GM10248 (cell line): ENCODE measurements around the gene DMWD.

Experiments
- CTCF ChIA-PET: fragments of 300-600 bp; sonication (Branson Sonifier 250); formaldehyde crosslinking; extraction: SDS; loops from one replicate; lab custom pipeline; 2021; ENCODE audit warnings: antibody characterized with exemption; lab: Yijun Ruan, JAX
- POLR2A ChIA-PET: fragments of 350-650 bp; sonication (Branson Sonifier 250); formaldehyde crosslinking; extraction: SDS; loops from one replicate; lab custom pipeline; 2020; ENCODE audit warnings: antibody characterized with exemption; lab: Yijun Ruan, JAX
- DNase-seq: peaks from one replicate; pipeline ENCODE4 v3.0.0; 2012; ENCODE audit errors: extremely low spot score
- CTCF ChIP-seq: IDR thresholded peaks from 2 replicates; pipeline ENCODE4 v1.5.1; 2012; ENCODE audit warnings: mild to moderate bottlenecking, low read depth; ENCODE audit errors: extremely low read depth, missing control alignments, control extremely low read depth

The DMWD gene

GRCh38 chr19:45826934-45827333 lies 34.3 kb upstream of the DMWD start:
- ChIA-PET POLR2A (no interaction called here), CTCF (interaction anchor here (1.1 to 6.6 kb wide), 4 partner anchors 10 to 37 kb away, joined by 3 to 63 read pairs (median 6); no protein-coding TSS in a partner anchor)
- no peak for TF ChIP-seq CTCF
- no peak for DNase-seq

- CTCF ChIA-PET, result interaction anchor here (1.1 to 6.6 kb wide), 6 partner anchors 9 to 37 kb away, joined by 3 to 63 read pairs (median 5); no protein-coding TSS in a partner anchor
- POLR2A ChIA-PET, result no interaction called here
- DNase-seq, result no peak
- TF ChIP-seq CTCF, result no peak
Observed at GRCh38 chr19:45825917-45826893, 33.6 kb upstream of the DMWD start.

DNA sequence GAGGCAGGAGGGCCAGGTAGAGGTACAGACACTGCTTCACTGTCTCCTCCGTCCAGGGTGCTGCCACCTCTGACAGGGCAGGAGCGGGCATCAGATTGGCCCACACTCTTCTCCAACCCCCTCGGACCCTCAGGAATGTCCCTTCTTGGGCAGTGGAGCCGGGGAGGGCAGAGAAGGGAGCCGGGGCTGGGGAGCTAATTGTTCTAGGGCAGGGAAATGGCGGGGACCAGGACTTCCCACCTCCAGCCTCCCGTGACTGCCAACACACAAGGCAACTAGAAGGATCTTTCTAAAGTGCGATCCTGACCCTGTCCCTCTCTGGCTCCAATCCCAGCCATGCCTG lies 32.6 kb upstream of the DMWD start:
- ChIA-PET CTCF (interaction anchor here (1.2 to 6.6 kb wide), 5 partner anchors 8 to 26 kb away, joined by 3 to 63 read pairs (median 4); no protein-coding TSS in a partner anchor), POLR2A (no interaction called here)
- DNase-seq, result no peak
- no peak for TF ChIP-seq CTCF

GRCh38 chr19:45824531-45825262 lies 32.1 kb upstream of the DMWD start:
- ChIA-PET CTCF (interaction anchor here (1.2 to 6.6 kb wide), 8 partner anchors 7 to 45 kb away, joined by 3 to 63 read pairs (median 4); partner anchors contain the start of genes FOXA3 and SYMPK), POLR2A (no interaction called here)
- TF ChIP-seq CTCF, result no peak
- no peak for DNase-seq

DNA sequence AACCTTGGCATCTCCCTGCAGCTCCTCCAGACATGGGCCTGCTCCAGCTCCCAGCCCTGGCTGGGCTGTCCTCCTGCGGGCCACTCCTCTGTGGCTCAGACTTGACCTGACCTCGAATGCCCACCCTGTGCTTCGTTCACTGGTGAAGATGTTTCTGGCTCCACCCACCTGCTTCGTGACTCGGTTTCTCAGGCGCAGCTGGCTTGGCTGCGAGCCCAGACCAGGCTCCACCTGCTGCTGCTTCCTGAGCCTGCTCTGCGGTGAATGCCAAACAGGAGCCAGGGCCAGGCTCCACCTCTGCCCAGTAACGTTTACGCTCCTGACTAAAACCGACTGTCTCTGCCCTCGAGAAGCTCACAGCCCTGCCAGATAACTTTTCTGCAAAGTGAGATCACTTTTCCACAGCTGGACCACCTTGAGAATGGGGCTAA lies 31.4 kb upstream of the DMWD start:
- DNase-seq, result no peak
- CTCF ChIA-PET, result interaction anchor here (1.2 to 2.7 kb wide), 6 partner anchors 10 to 45 kb away, joined by 3 to 9 read pairs (median 4); partner anchors contain the start of genes FOXA3 and SYMPK
- POLR2A ChIA-PET, result no interaction called here
- no peak for TF ChIP-seq CTCF

- CTCF ChIA-PET, result interaction anchor here (1.0 to 2.7 kb wide), 4 partner anchors 14 to 40 kb away, joined by 3 to 9 read pairs (median 5); partner anchors contain the start of genes FOXA3 and SYMPK
- POLR2A ChIA-PET, result no interaction called here
- TF ChIP-seq CTCF, result no peak
- no peak for DNase-seq
Observed at GRCh38 chr19:45823182-45823581, 30.5 kb upstream of the DMWD start.
